Posterior vena cava (tissue), 2 donors: ENCODE data around the gene KLK6. TPM values are rescaled to one million over a fixed set of nuclear protein-coding genes. Genes with fewer than 3 reads are reported as not detected.

Source experiments
- DNase-seq: peaks from one replicate; pipeline ENCODE4 v3.0.0-alpha.2; 2020; ENCODE audit warnings: low spot score
- intact Hi-C, 2 donors: fragments of 100-400 bp; cut with DNase I; formaldehyde crosslinking; loops; one replicate each; pipeline versions ENCODE4 v1.14.1 to v1.14.2; 2022 to 2023
- total RNA-seq, 2 donors: library from RNA; stranded (reverse); fragmentation: NEBNext Ultra II Directional; extraction: Animal tissue kit (Norgen Biotek cat#: 25700); gene quantifications; one replicate each; pipeline ENCODE4 v1.2.1, GENCODE V29; 2021
- donor health status: DM: yes; HTN: yes; CAD: no.
- donor health status: DM: yes; HTN: yes; CAD: no.

The KLK6 gene
- total RNA-seq, 2 donors from 2014 or later: not detected

- no peak for DNase-seq
- intact Hi-C loops: no loop called here
These were observed 47.7 kb downstream of the KLK6 start for GRCh38 chr19:50921426-50922316.

DNA sequence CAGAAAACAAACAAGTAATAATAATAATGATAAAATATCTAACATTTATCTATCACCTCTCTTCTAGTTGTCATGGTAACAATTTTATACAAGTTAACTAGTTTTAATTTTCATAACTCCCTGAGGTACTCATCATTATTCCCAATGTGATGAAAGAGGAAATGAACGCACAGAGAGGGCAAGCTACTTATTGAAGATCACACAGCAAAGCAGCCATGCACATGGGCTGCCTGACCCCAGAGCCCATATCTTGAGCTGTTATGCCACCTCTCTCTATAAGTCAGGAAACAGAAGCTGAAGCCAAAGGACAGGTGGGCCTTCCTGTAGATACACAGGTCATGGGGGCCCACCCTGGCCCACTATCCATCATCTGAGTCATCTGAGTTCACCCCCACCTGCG is 53.3 kb downstream of the KLK6 start:
- intact Hi-C loops: no loop called here
- DNase-seq: no peak

- DNase-seq: no peak
- intact Hi-C loops: no loop called here
These were observed 56.4 kb downstream of the KLK6 start for GRCh38 chr19:50912727-50913716.

GRCh38 chr19:50912102-50912599 is 57.2 kb downstream of the KLK6 start:
- no peak for DNase-seq
- intact Hi-C loops: no loop called here

- DNase-seq: no peak
- intact Hi-C loops: no loop called here
These were observed 57.9 kb downstream of the KLK6 start, which contains the start of gene KLK4 for GRCh38 chr19:50911206-50912101. KLK4 (minus strand) TSS chr19:50911395; CDS start chr19:50910738, 657 bp downstream.

- intact Hi-C loops: no loop called here
- DNase-seq: no peak
These were observed 58.7 kb downstream of the KLK6 start for GRCh38 chr19:50910722-50911121.

GRCh38 chr19:50909240-50910070 is 59.9 kb downstream of the KLK6 start:
- no peak for DNase-seq
- intact Hi-C loops: no loop called here

Other genes starting within 250 kb of the KLK6 start
- gene SHANK1, start 249.8 kb downstream of the KLK6 start, total RNA-seq: under 1 TPM; 0.19 to 0.37 TPM
- gene CLEC11A, start 246.2 kb downstream of the KLK6 start, total RNA-seq: 10 to 100 TPM in 1 of 2 donors, 1 to 10 TPM in 1; 8.5 to 12.5 TPM
- gene GPR32, start 199.1 kb downstream of the KLK6 start, total RNA-seq: not detected
- not detected for gene ACP4, start 179.2 kb downstream of the KLK6 start, total RNA-seq
- under 1 TPM in 1 of 2 donors, not detected in 1; 0.67 TPM for gene KLK1, start 145.8 kb downstream of the KLK6 start, total RNA-seq
- gene KLK15, start 136.0 kb downstream of the KLK6 start, total RNA-seq: not detected
- not detected for gene KLK3, start 114.7 kb downstream of the KLK6 start, total RNA-seq
- gene KLK2, start 96.2 kb downstream of the KLK6 start, total RNA-seq: not detected
- not detected for gene KLK4, start 58.2 kb downstream of the KLK6 start, total RNA-seq
- gene KLK5, start 16.6 kb downstream of the KLK6 start, total RNA-seq: not detected
- gene KLK7, start 14.3 kb upstream of the KLK6 start, total RNA-seq: not detected
- gene KLK8, start 32.0 kb upstream of the KLK6 start, total RNA-seq: not detected
- gene KLK10, start 50.1 kb upstream of the KLK6 start, total RNA-seq: not detected
- gene KLK11, start 57.0 kb upstream of the KLK6 start, total RNA-seq: not detected
- not detected for gene KLK12, start 65.4 kb upstream of the KLK6 start, total RNA-seq
- gene KLK13, start 95.5 kb upstream of the KLK6 start, total RNA-seq: not detected
- not detected for gene KLK14, start 113.3 kb upstream of the KLK6 start, total RNA-seq
- 1 to 10 TPM; 3.7 to 5.0 TPM for gene CTU1, start 138.8 kb upstream of the KLK6 start, total RNA-seq
- gene SIGLEC9, start 155.3 kb upstream of the KLK6 start, total RNA-seq: 10 to 100 TPM in 1 of 2 donors, 1 to 10 TPM in 1; 8.7 to 12.6 TPM
- gene SIGLEC7, start 172.7 kb upstream of the KLK6 start, total RNA-seq: 1 to 10 TPM; 1.8 to 5.5 TPM